SH-SY5Y (cell line): ENCODE measurements around the gene CRPPA.

Experiments
- GATA2 ChIP-seq: IDR thresholded peaks from 2 replicates; pipeline ENCODE4 v1.6.1; 2011; ENCODE audit warnings: mild to moderate bottlenecking, low read depth, low read length
- GATA3 ChIP-seq: IDR thresholded peaks from 2 replicates; pipeline ENCODE4 v1.6.1; 2011; ENCODE audit warnings: low read depth, mild to moderate bottlenecking, low read length, moderate library complexity

CRPPA gene

GRCh38 chr7:16431646-16432424 is 10.5 kb upstream of the CRPPA start:
- TF ChIP-seq GATA2, result no peak
- TF ChIP-seq GATA3, result no peak

GRCh38 chr7:16430133-16430532 is 8.8 kb upstream of the CRPPA start:
- TF ChIP-seq GATA3 (no peak), GATA2 (no peak)

- TF ChIP-seq GATA2 (no peak), GATA3 (no peak)
Measured at GRCh38 chr7:16428672-16429071, 7.3 kb upstream of the CRPPA start.

GRCh38 chr7:16428182-16428581 is 6.8 kb upstream of the CRPPA start:
- no peak for TF ChIP-seq GATA3
- no peak for TF ChIP-seq GATA2

GRCh38 chr7:16423761-16424160 is 2.4 kb upstream of the CRPPA start:
- TF ChIP-seq GATA2 (no peak), GATA3 (no peak)

- TF ChIP-seq GATA2, result no peak
- no peak for TF ChIP-seq GATA3
Measured at GRCh38 chr7:16422917-16423316, 1.6 kb upstream of the CRPPA start.

GRCh38 chr7:16422103-16422435 is 731 bp upstream of the CRPPA start:
- TF ChIP-seq GATA2, result no peak
- TF ChIP-seq GATA3, result no peak

- TF ChIP-seq GATA2, result no peak
- no peak for TF ChIP-seq GATA3
Measured at GRCh38 chr7:16420649-16421332, 547 bp downstream of the CRPPA start.

- TF ChIP-seq GATA3 (no peak), GATA2 (no peak)
Measured at GRCh38 chr7:16420329-16420648, 1.0 kb downstream of the CRPPA start.

GRCh38 chr7:16419859-16420258 is 1.5 kb downstream of the CRPPA start:
- TF ChIP-seq GATA2 (no peak), GATA3 (no peak)

GRCh38 chr7:16419126-16419525 is 2.2 kb downstream of the CRPPA start:
- TF ChIP-seq GATA2 (no peak), GATA3 (no peak)

GRCh38 chr7:16417906-16418305 is 3.4 kb downstream of the CRPPA start:
- TF ChIP-seq GATA2 (no peak), GATA3 (no peak)

GRCh38 chr7:16416289-16417282 is 4.8 kb downstream of the CRPPA start:
- no peak for TF ChIP-seq GATA2
- no peak for TF ChIP-seq GATA3
